Measurements from ENCODE around the gene WDR12. TPM values are rescaled to one million over a fixed set of nuclear protein-coding genes. Genes with fewer than 3 reads are reported as not detected.
A peak's percentile ranks its signal among the peaks of the same experiment; 100 is the strongest.

Gene WDR12
- total RNA-seq, 4 donors from 2014 or later, result 7.2 to 12.1 (median 7.7) TPM

DNA sequence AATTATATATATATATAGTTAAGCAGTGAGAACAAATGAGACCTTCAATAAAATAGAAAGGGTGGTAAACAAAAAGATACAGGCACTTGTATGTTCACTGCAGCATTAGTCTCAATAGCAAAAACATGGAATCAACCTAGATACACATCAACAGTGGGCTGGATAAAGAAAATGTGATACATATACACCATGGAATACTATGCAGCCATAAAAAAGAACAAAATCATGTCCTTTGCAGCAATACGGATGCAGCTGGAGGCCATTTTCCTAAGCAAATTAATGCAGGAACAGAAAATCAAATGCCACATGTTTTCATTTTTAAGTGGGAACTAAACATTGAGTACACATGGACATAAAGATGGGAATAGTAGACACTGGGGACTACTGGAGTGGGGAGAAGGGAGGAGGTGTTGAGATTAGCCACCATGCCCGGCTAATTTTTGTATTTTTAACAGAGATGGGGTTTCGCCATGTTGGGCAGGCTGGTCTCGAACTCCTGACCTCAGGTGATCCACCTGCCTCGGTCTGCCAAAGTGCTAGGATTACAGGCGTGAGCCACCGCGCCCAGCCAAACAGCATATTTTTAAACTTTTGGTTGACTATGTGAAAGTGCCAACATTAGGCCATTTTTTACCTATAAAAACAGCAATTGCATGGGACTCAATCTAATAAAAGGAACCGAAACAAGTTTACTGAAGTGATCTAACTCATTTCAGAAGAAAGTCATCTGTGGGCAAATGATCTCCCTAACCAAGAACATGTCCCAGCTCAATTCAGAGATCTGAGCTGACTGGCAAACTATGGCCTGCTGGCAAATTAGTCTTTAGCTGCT lies 63.6 kb downstream of the WDR12 start:
- Histone ChIP-seq H3K4me3 (replicated peaks in 1 of 3) (no peak overlapping the region), H3K4me1 (peaks cover 5 to 11% of the 10 kb centered on the region in 2 donors), H3K27ac (no peak overlapping the region), H3K36me3 (no peaks in the 10 kb centered on the region), H3K9me3 (no peaks in the 10 kb centered on the region), H3K27me3 (no peaks in the 10 kb centered on the region)
- WGBS, 2 donors, result 83 to 95% methylated on average over 9 of the region's 9 CpGs
- DNase-seq, result no peak
- intact Hi-C loops (cut with DNase I), result no loop called here
- TF ChIP-seq, protein P1, sequence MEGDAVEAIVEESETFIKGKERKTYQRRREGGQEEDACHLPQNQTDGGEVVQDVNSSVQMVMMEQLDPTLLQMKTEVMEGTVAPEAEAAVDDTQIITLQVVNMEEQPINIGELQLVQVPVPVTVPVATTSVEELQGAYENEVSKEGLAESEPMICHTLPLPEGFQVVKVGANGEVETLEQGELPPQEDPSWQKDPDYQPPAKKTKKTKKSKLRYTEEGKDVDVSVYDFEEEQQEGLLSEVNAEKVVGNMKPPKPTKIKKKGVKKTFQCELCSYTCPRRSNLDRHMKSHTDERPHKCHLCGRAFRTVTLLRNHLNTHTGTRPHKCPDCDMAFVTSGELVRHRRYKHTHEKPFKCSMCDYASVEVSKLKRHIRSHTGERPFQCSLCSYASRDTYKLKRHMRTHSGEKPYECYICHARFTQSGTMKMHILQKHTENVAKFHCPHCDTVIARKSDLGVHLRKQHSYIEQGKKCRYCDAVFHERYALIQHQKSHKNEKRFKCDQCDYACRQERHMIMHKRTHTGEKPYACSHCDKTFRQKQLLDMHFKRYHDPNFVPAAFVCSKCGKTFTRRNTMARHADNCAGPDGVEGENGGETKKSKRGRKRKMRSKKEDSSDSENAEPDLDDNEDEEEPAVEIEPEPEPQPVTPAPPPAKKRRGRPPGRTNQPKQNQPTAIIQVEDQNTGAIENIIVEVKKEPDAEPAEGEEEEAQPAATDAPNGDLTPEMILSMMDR (IDR thresholded peaks at IDR 0.05), result no peak
- no peak for TF ChIP-seq POLR2A (IDR thresholded peaks at IDR 0.05)

DNA sequence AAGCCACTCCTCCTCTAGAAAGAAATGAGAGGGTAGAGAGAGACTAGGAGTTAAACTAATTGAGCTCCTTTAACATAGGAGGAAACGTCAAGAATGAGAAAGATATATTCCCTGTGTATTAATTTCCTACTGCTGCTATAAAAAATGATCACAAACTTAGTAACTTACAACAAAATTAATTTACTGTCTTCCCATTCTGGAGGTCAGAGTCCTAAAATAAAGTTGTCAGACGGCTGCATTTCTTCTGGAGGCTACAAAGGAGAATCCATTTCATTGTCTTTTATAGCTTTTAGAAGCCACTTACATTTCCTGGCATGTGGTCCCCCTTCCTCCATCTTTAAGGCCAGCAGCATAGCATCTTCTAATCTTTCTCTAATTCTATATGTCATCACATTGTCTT lies 66.8 kb downstream of the WDR12 start:
- Histone ChIP-seq H3K4me1 (peaks cover under 1 to 3% of the 10 kb centered on the region in 2 donors), H3K9me3 (no peaks in the 10 kb centered on the region), H3K4me3 (replicated peaks in 1 of 3) (no peak overlapping the region), H3K36me3 (no peaks in the 10 kb centered on the region), H3K27me3 (no peaks in the 10 kb centered on the region), H3K27ac (no peak overlapping the region)
- TF ChIP-seq, protein P1 (IDR thresholded peaks at IDR 0.05), result no peak
- 78 to 88% methylated on average over 2 of the region's 2 CpGs for WGBS, 2 donors
- no peak for DNase-seq
- intact Hi-C loops (cut with DNase I), result no loop called here

DNA sequence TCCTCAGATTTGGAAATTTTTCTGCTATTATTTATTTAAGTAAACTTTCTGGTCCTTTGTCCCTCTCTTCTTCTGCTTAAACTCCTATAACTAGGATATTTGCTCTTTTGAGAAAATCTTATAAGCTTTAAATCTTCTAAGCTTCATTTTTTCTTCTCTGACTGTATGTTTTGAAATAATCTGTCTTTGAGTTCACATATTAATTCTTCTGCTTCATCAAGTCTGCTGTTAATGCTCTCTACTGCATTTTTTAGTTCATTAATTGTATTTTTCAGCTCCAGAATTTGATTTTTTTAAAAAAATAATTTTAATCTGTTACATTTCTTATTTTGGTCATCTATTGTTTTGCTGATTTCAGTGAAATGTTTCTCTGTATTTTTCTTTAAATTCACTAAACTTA lies 68.8 kb downstream of the WDR12 start:
- intact Hi-C loops (cut with DNase I), result no loop called here
- TF ChIP-seq, protein P1 (IDR thresholded peaks at IDR 0.05), result no peak
- no peak for TF ChIP-seq POLR2A (IDR thresholded peaks at IDR 0.05)
- Histone ChIP-seq H3K9me3 (no peaks in the 10 kb centered on the region), H3K36me3 (no peaks in the 10 kb centered on the region), H3K27ac (no peak overlapping the region), H3K27me3 (no peaks in the 10 kb centered on the region), H3K4me3 (replicated peaks in 1 of 3) (no peak overlapping the region), H3K4me1 (no peaks in the 10 kb centered on the region)
- no peak for DNase-seq

DNA sequence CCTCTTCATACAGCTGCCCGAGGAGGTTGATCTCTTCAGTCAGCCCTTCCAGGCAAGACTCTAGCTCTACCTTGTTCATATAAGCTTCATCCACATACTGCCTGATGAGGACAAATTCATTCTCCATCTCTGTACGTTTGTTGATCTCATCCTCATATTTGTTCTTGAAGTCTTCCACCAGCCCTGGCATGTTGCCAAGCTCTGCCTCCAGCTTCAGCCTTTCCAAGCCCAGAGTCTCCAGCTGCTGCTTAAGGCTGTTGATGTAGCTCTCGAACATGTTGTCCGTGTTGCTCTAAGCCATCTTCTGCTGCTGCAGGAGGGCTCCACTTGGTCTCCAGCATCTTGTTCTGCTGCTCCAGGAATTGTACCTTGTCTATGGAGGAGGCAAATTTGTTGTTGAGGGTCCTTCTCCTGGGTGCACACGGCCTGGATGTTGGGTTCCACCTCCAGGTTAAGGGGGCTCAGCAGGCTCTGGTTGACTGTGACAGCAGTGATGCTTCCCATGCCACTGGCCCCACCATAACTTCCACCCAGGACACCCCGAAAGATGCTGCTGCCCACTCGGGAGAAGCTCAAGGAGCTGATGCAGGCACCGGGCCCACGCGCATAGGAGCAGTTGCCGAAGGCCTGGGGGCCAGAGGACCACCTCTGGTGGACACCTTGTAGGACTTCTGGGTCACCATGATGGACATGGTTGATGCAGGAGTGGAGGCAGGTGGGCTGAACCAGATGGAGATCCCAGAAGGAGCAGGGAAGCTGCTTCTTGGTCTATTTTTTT lies 70.2 kb downstream of the WDR12 start:
- WGBS, 2 donors, result 91 to 94% methylated on average over 11 of the region's 11 CpGs

More for the DNA sequence above, 70.2 kb downstream of the WDR12 start:
- no peaks in the 10 kb centered on the region for H3K9me3 ChIP-seq
- H3K27ac ChIP-seq, result no peak overlapping the region
- TF ChIP-seq, protein P1 (IDR thresholded peaks at IDR 0.05), result no peak
- TF ChIP-seq POLR2A (IDR thresholded peaks at IDR 0.05), result no peak
- no peak overlapping the region for H3K4me3 ChIP-seq (replicated peaks in 1 of 3)
- intact Hi-C loops (cut with DNase I), result no loop called here
- peak; percentile 6 to 7 for DNase-seq
- H3K27me3 ChIP-seq, result no peaks in the 10 kb centered on the region
- no peaks in the 10 kb centered on the region for H3K4me1 ChIP-seq
- H3K36me3 ChIP-seq, result no peaks in the 10 kb centered on the region
